GM12865 (cell line): ENCODE results near the gene DNAH14.
"Not testable (repeated sequence)": the region's sequence is repeated elsewhere in the genome, so short reads cannot be mapped to it uniquely, and the experiment has no call there.

Experiments
- DNase-seq: peaks from one replicate; pipeline ENCODE4 v3.0.0; 2010; ENCODE audit warnings: low read depth
- H3K4me3 ChIP-seq: 2 replicates; pipeline ENCODE4 v1.5.1; 2011; ENCODE audit warnings: mild to moderate bottlenecking, low read depth, low read length, control low read depth
- CTCF ChIP-seq: IDR thresholded peaks from 2 replicates; pipeline ENCODE4 v1.5.1; 2011; ENCODE audit warnings: low read length, control low read depth, low read depth, inconsistent platforms; ENCODE audit not compliant: insufficient read depth; ENCODE audit errors: missing control alignments

The DNAH14 gene

GRCh38 chr1:225114354-225114990 is 185.0 kb downstream of the DNAH14 start:
- DNase-seq: no peak
- TF ChIP-seq CTCF: no peak
- no peak overlapping the region for H3K4me3 ChIP-seq

GRCh38 chr1:225119307-225119706 is 189.8 kb downstream of the DNAH14 start:
- no peak for TF ChIP-seq CTCF
- H3K4me3 ChIP-seq: no peak overlapping the region
- no peak for DNase-seq

- no peak for TF ChIP-seq CTCF
- no peak for DNase-seq
- H3K4me3 ChIP-seq: no peak overlapping the region
Measured at GRCh38 chr1:225121095-225121494, 191.6 kb downstream of the DNAH14 start.

- no peak for TF ChIP-seq CTCF
- DNase-seq: no peak
- H3K4me3 ChIP-seq: no peak overlapping the region
Measured at GRCh38 chr1:225131869-225132268, 202.4 kb downstream of the DNAH14 start.

- no peak overlapping the region for H3K4me3 ChIP-seq
- DNase-seq: no peak
- no peak for TF ChIP-seq CTCF
Measured at GRCh38 chr1:225137976-225138375, 208.5 kb downstream of the DNAH14 start.

- DNase-seq: no peak
- no peak overlapping the region for H3K4me3 ChIP-seq
- no peak for TF ChIP-seq CTCF
Measured at GRCh38 chr1:225143001-225143400, 213.5 kb downstream of the DNAH14 start.

GRCh38 chr1:225146478-225146877 is 217.0 kb downstream of the DNAH14 start:
- TF ChIP-seq CTCF: no peak
- no peak overlapping the region for H3K4me3 ChIP-seq
- DNase-seq: peak; percentile 1

- DNase-seq, H3K4me3 ChIP-seq: not testable (repeated sequence)
Measured at GRCh38 chr1:225147791-225148190, 218.3 kb downstream of the DNAH14 start.
